ENCODE data around the gene PAX5. TPM values are rescaled to one million over a fixed set of nuclear protein-coding genes. Genes with fewer than 3 reads are reported as not detected.

PAX5 gene
- polyA plus RNA-seq, 1 of the 3 experiments (the other 2 are of a cell fraction): 0.05 TPM

DNA sequence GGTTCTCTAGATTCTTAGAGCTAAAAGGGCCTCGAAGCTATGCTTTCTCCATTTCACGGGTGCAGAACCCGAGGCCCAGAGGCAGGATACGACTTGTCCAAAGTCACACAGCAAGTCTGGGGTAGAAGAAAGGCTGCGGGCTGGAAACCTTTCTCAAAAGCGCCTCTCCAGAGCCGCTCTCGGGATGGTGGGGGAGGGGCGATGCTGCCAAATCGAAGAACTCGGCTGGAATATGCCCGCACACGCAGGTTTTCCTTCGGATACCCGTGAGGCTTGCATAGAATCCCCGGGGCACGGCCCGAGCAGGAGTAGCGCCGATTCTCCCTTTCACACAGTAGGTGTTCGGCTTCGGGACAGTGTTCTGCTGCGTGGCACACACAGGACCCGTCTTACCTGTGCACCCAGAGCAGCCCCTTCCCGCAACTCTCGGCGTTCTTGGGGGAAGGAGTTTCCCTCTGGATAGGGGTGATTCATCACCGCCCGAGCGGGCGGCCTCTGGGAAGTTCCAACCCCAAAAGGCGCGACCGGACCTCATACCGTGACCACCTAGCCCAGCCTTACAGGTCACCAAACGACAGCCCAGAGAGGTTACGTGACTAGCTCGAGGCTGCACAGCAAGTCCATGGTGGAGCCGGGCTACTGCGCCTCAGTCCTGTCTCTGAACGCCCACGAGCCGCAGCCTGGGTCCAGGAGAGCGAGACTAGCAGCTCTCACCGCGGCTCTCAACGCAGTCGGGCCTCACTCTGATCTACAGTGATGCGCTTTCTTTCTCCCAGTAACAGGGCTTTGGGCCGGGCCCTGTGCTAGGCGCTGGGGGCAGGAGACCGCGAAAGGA is 4.1 kb downstream of the PAX5 start:
- H3K9me3 ChIP-seq: no peaks in the 10 kb centered on the region
- H3K4me3 ChIP-seq (ENCODE audit: low read depth in 2 of 2, low read length in 1 of 2): no peak overlapping the region
- POLR2A ChIA-PET: no interaction called here
- 0 out of 2 replicates have a peak, but pooled peaks cover 5% of the 10 kb centered on the region for H4K20me1 ChIP-seq (ENCODE audit: insufficient read depth)
- H3K36me3 ChIP-seq (replicated peaks in 1 of 2; ENCODE audit: control insufficient read depth in 1 of 2, insufficient read depth in 2 of 2, low read length in 1 of 2): no peaks in the 10 kb centered on the region
- H3K9ac ChIP-seq: no peak overlapping the region
- H2AFZ ChIP-seq (ENCODE audit: low read depth): no peak overlapping the region
- peaks cover 4 to 15% of the 10 kb centered on the region in 2 experiments; a peak in 2 of 4 replicates for H3K4me1 ChIP-seq (ENCODE audit: control insufficient read depth in 1 of 2, insufficient read depth in 2 of 2, low read depth in 1 of 2, low read length in 1 of 2)
- no peak for DNase-seq
- CTCF ChIA-PET: no interaction called here
- H3K79me2 ChIP-seq (ENCODE audit: insufficient read depth): no peaks in the 10 kb centered on the region
- H3K9me2 ChIP-seq: no peaks in the 10 kb centered on the region
- no peaks in the 10 kb centered on the region for H3F3A ChIP-seq (replicated peaks; ENCODE audit: insufficient read depth)
- H3K27me3 ChIP-seq (ENCODE audit: insufficient read depth): peaks cover 69% of the 10 kb centered on the region
- no peak overlapping the region for H3K27ac ChIP-seq (ENCODE audit: low read depth in 2 of 2, low read length in 1 of 2)
- TF ChIP-seq, protein P1, sequence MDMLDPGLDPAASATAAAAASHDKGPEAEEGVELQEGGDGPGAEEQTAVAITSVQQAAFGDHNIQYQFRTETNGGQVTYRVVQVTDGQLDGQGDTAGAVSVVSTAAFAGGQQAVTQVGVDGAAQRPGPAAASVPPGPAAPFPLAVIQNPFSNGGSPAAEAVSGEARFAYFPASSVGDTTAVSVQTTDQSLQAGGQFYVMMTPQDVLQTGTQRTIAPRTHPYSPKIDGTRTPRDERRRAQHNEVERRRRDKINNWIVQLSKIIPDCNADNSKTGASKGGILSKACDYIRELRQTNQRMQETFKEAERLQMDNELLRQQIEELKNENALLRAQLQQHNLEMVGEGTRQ (IDR thresholded peaks at IDR 0.05; ENCODE audit: borderline replicate concordance, low read depth, low read length): no peak
- TF ChIP-seq, protein P2, sequence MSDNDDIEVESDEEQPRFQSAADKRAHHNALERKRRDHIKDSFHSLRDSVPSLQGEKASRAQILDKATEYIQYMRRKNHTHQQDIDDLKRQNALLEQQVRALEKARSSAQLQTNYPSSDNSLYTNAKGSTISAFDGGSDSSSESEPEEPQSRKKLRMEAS (IDR thresholded peaks at IDR 0.05; ENCODE audit: low read depth): no peak
- TF ChIP-seq FOSL2 (IDR thresholded peaks at IDR 0.05; ENCODE audit: borderline replicate concordance, low read depth): no peak
- TF ChIP-seq NRF1 (IDR thresholded peaks at IDR 0.05; ENCODE audit: low read depth, low read length): no peak
- no peak for TF ChIP-seq TEAD4 (IDR thresholded peaks at IDR 0.05; ENCODE audit: borderline replicate concordance, insufficient read depth)
- TF ChIP-seq, protein P3, sequence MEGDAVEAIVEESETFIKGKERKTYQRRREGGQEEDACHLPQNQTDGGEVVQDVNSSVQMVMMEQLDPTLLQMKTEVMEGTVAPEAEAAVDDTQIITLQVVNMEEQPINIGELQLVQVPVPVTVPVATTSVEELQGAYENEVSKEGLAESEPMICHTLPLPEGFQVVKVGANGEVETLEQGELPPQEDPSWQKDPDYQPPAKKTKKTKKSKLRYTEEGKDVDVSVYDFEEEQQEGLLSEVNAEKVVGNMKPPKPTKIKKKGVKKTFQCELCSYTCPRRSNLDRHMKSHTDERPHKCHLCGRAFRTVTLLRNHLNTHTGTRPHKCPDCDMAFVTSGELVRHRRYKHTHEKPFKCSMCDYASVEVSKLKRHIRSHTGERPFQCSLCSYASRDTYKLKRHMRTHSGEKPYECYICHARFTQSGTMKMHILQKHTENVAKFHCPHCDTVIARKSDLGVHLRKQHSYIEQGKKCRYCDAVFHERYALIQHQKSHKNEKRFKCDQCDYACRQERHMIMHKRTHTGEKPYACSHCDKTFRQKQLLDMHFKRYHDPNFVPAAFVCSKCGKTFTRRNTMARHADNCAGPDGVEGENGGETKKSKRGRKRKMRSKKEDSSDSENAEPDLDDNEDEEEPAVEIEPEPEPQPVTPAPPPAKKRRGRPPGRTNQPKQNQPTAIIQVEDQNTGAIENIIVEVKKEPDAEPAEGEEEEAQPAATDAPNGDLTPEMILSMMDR (IDR thresholded peaks at IDR 0.05): no peak
- TF ChIP-seq, protein P4, sequence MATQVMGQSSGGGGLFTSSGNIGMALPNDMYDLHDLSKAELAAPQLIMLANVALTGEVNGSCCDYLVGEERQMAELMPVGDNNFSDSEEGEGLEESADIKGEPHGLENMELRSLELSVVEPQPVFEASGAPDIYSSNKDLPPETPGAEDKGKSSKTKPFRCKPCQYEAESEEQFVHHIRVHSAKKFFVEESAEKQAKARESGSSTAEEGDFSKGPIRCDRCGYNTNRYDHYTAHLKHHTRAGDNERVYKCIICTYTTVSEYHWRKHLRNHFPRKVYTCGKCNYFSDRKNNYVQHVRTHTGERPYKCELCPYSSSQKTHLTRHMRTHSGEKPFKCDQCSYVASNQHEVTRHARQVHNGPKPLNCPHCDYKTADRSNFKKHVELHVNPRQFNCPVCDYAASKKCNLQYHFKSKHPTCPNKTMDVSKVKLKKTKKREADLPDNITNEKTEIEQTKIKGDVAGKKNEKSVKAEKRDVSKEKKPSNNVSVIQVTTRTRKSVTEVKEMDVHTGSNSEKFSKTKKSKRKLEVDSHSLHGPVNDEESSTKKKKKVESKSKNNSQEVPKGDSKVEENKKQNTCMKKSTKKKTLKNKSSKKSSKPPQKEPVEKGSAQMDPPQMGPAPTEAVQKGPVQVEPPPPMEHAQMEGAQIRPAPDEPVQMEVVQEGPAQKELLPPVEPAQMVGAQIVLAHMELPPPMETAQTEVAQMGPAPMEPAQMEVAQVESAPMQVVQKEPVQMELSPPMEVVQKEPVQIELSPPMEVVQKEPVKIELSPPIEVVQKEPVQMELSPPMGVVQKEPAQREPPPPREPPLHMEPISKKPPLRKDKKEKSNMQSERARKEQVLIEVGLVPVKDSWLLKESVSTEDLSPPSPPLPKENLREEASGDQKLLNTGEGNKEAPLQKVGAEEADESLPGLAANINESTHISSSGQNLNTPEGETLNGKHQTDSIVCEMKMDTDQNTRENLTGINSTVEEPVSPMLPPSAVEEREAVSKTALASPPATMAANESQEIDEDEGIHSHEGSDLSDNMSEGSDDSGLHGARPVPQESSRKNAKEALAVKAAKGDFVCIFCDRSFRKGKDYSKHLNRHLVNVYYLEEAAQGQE (IDR thresholded peaks at IDR 0.05; ENCODE audit: low read depth, low read length): no peak
- no peak for TF ChIP-seq RXRA (IDR thresholded peaks at IDR 0.05; ENCODE audit: borderline replicate concordance, low read depth)
- WGBS (ENCODE audit: low lambda C conversion rate): 77% methylated on average over 35 of the region's 53 CpGs
- H3K4me2 ChIP-seq: no peak overlapping the region
